Mesendoderm (in vitro differentiated cells): ENCODE measurements around the gene TULP1. TPM values are rescaled to one million over a fixed set of nuclear protein-coding genes. Genes with fewer than 3 reads are reported as not detected.

ENCODE experiments used
- DNase-seq: peaks from one replicate; pipeline ENCODE4 v3.0.0; 2013
- H2AK5ac ChIP-seq: 2 replicates; pipeline ENCODE4 v1.6.1; 2013; ENCODE audit warnings: low read length, inconsistent platforms
- H2BK120ac ChIP-seq: 2 replicates; pipeline ENCODE4 v1.6.1; 2013; ENCODE audit warnings: low read depth, mild to moderate bottlenecking, low read length, moderate library complexity, mixed read lengths
- H2BK15ac ChIP-seq: replicated peaks from 2 replicates; pipeline ENCODE4 v1.6.1; 2013; ENCODE audit warnings: low read depth, mild to moderate bottlenecking, moderate library complexity
- H2BK5ac ChIP-seq: 2 replicates; pipeline ENCODE4 v1.6.1; 2013; ENCODE audit warnings: low read length, inconsistent platforms
- H3K18ac ChIP-seq: 2 replicates; pipeline ENCODE4 v1.6.1; 2013; ENCODE audit warnings: mild to moderate bottlenecking, low read length, mixed read lengths
- H3K23ac ChIP-seq: one replicate; pipeline ENCODE4 v1.6.1; 2013; ENCODE audit warnings: low read length
- H3K27ac ChIP-seq: 2 replicates; pipeline ENCODE4 v1.5.1; 2013; ENCODE audit warnings: low read depth, mild to moderate bottlenecking, inconsistent platforms, low read length, moderate library complexity
- H3K27me3 ChIP-seq: 2 replicates; pipeline ENCODE4 v1.6.1; 2013; ENCODE audit warnings: low read length, control low read depth, mild to moderate bottlenecking, inconsistent platforms; ENCODE audit not compliant: insufficient read depth, poor library complexity
- H3K36me3 ChIP-seq: 2 replicates; pipeline ENCODE4 v1.6.1; 2013; ENCODE audit warnings: low read length, inconsistent platforms; ENCODE audit not compliant: control insufficient read depth, insufficient read depth
- H3K4ac ChIP-seq: one replicate; pipeline ENCODE4 v1.6.1; 2013; ENCODE audit warnings: low read depth, mild to moderate bottlenecking, low read length, moderate library complexity
- H3K4me1 ChIP-seq: 2 replicates; pipeline ENCODE4 v1.6.1; 2013; ENCODE audit warnings: low read depth, low read length, inconsistent platforms; ENCODE audit not compliant: control insufficient read depth
- H3K4me2 ChIP-seq: 2 replicates; pipeline ENCODE4 v1.6.1; 2013; ENCODE audit warnings: low read length
- H3K4me3 ChIP-seq: 2 replicates; pipeline ENCODE4 v1.5.1; 2013; ENCODE audit warnings: mild to moderate bottlenecking, low read length
- H3K56ac ChIP-seq: one replicate; pipeline ENCODE4 v1.6.1; 2013; ENCODE audit warnings: low read length
- H3K79me1 ChIP-seq: 2 replicates; pipeline ENCODE4 v1.6.1; 2013; ENCODE audit warnings: low read length, inconsistent platforms
- H3K79me2 ChIP-seq: 2 replicates; pipeline ENCODE4 v1.6.1; 2013; ENCODE audit warnings: mild to moderate bottlenecking, low read length; ENCODE audit not compliant: control insufficient read depth, insufficient read depth
- H3K9ac ChIP-seq: 2 replicates; pipeline ENCODE4 v1.6.1; 2013; ENCODE audit warnings: low read length, inconsistent platforms
- H4K5ac ChIP-seq: one replicate; pipeline ENCODE4 v1.6.1; 2013; ENCODE audit warnings: low read length
- H4K8ac ChIP-seq: one replicate; pipeline ENCODE4 v1.6.1; 2013; ENCODE audit warnings: low read depth, mild to moderate bottlenecking, control low read depth, low read length, moderate library complexity
- WGBS: extraction: QIAGEN DNeasy Blood & Tissue Kit; methylation state at CpG from one replicate; pipeline ENCODE4 v1.1.7; 2013; ENCODE audit warnings: low lambda C conversion rate, missing lambda C conversion rate; ENCODE audit not compliant: insufficient coverage; ENCODE audit errors: extremely low coverage; 5-methylcytosine and 5-hydroxymethylcytosine counted together
- small RNA-seq: library from polyadenylated mRNA; stranded (forward); fragments of <200 nt; extraction: miRNeasy Mini kit (QIAGEN cat#:217004); gene quantifications from one replicate; pipeline ENCODE3, GENCODE V24; 2013; ENCODE audit not compliant: insufficient read depth

TULP1 gene

GRCh38 chr6:35451354-35452182 is 61.1 kb downstream of the TULP1 start:
- Histone ChIP-seq H4K5ac (no peak overlapping the region), H3K4me3 (no peak overlapping the region), H3K4me2 (peak overlapping the region; percentile 56), H4K8ac (no peak overlapping the region), H2BK120ac (no peak overlapping the region), H2BK15ac (no peak overlapping the region), H3K4me1 (peaks cover 2% of the 10 kb centered on the region), H3K27me3 (no peaks in the 10 kb centered on the region), H2AK5ac (no peak overlapping the region), H3K4ac (no peak overlapping the region), H3K18ac (no peak overlapping the region), H3K79me2 (no peaks in the 10 kb centered on the region), H3K79me1 (peaks cover 2% of the 10 kb centered on the region), H2BK5ac (no peak overlapping the region), H3K23ac (no peak overlapping the region), H3K56ac (no peak overlapping the region), H3K36me3 (peaks cover 2% of the 10 kb centered on the region), H3K27ac (no peak overlapping the region), H3K9ac (peak overlapping the region; percentile 43)
- DNase-seq, result no peak
- WGBS, result no CpG with 5 or more reads among the region's 20 CpGs

- Histone ChIP-seq H2AK5ac (no peak overlapping the region), H3K79me1 (peaks cover 1% of the 10 kb centered on the region), H2BK5ac (no peak overlapping the region), H3K23ac (no peak overlapping the region), H3K36me3 (no peaks in the 10 kb centered on the region), H3K4ac (no peak overlapping the region), H3K18ac (no peak overlapping the region), H3K4me3 (no peak overlapping the region), H3K56ac (no peak overlapping the region), H3K79me2 (no peaks in the 10 kb centered on the region), H4K8ac (no peak overlapping the region), H3K4me1 (peaks cover 2% of the 10 kb centered on the region), H3K9ac (no peak overlapping the region), H3K27ac (no peak overlapping the region), H3K4me2 (no peak overlapping the region), H4K5ac (no peak overlapping the region), H2BK15ac (no peak overlapping the region), H3K27me3 (no peaks in the 10 kb centered on the region), H2BK120ac (no peak overlapping the region)
- peak; percentile 76 for DNase-seq
- no CpG with 5 or more reads among the region's 14 CpGs for WGBS
Observed at GRCh38 chr6:35449287-35449881, 63.3 kb downstream of the TULP1 start.

GRCh38 chr6:35448191-35448590 is 64.5 kb downstream of the TULP1 start:
- H3K36me3 ChIP-seq, result no peaks in the 10 kb centered on the region
- H2BK15ac ChIP-seq, result no peak overlapping the region
- no peaks in the 10 kb centered on the region for H3K79me1 ChIP-seq
- H3K56ac ChIP-seq, result no peak overlapping the region
- no peak overlapping the region for H2BK5ac ChIP-seq
- no peak overlapping the region for H2BK120ac ChIP-seq
- WGBS, result no CpG with 5 or more reads among the region's 7 CpGs
- H3K4me2 ChIP-seq, result no peak overlapping the region
- no peaks in the 10 kb centered on the region for H3K27me3 ChIP-seq
- H3K4me3 ChIP-seq, result no peak overlapping the region
- DNase-seq, result no peak
- no peak overlapping the region for H4K5ac ChIP-seq
- H3K9ac ChIP-seq, result no peak overlapping the region
- no peak overlapping the region for H3K27ac ChIP-seq
- H3K18ac ChIP-seq, result no peak overlapping the region
- H2AK5ac ChIP-seq, result no peak overlapping the region
- H3K4me1 ChIP-seq, result peaks cover 2% of the 10 kb centered on the region
- H3K23ac ChIP-seq, result no peak overlapping the region
- no peak overlapping the region for H3K4ac ChIP-seq
- no peak overlapping the region for H4K8ac ChIP-seq
- no peaks in the 10 kb centered on the region for H3K79me2 ChIP-seq

Small RNA genes within 50 kb of the gene (small RNA-seq; reads per million reads assigned to genes)
- gene MIR7111, result not detected
